ENCODE measurements around the gene HECW1.

Gene HECW1

DNA sequence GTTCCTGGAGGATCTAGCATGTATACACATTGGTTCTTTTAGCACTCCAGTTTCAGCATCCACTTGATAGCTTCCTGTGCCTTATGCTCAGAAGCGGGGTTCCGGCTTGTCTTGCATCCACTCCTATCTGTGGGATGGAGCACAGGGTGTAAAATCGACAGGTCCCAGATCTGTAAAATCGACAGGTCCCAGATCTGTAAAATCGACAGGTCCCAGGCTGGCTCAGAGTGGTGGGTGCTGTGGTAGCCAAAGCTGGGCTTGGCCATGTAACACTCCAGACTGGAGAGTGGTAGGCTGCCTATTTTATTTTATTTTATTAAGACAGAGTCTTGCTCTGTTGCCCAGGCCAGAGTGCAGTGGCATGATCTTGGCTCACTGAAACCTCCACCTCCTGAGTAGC, 30.3 kb downstream of the HECW1 start:
- DNase-seq (ENCODE audit: low read depth in 2 of 3, low spot score in 1 of 3), result no peak

DNA sequence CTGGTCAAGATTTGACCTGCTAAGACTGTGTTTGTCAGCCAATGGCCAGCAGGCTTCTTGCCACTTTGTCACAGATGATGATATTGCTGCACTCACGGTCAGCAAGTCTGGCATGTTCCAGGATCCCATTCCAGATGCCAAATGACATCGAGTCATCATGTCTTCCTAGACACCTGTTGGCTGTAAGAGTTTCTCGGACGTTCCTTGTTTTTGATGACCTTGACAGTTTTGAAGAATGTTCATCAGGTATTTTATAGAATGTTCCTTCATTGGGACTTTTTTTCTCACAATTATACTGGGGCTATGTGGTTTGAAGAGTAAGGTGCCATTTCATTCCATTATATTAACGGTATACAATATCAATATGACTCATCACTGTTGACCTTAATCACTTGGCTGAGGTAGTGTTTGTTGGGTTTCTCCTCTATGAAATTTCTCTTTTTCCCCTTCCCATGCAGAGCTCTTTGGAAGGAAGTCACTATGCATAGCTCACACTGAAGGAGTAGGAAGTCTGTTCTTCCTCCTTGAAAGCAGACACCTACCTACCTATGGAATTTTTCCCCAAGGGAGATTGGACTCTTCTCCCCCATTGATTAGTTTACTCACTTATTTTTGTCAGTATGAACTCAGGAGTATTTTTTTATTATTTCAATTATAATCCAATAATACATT, 31.6 kb downstream of the HECW1 start:
- DNase-seq (ENCODE audit: low read depth in 2 of 3, low spot score in 1 of 3), result no peak

DNA sequence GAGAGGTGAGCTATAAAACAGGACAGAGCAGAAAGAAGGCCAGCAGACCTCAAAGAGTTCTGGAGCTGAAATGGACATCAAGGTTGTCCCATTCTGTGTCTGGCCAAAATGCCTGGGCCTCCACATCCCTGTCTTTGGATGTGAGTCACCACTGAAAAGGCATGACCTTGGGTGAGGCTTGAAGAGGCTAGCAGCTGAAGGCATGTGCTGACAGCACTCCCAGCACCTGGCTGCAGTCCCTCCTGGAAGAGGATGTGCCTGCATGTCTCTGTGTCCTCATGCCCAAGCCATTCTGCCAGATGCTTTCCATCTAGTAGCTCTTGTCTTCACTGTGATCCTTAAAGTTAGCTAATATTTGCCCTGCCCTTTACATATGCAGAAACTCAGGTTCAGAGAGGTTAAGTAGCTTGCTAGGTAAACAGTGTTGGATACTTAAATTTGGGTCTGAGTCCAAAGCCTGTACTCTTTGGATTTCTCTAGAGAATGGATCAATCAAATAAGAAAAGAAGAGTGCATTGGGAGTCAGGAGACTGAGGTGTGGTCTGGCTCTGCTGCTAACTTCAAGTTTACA, 35.8 kb downstream of the HECW1 start:
- DNase-seq (ENCODE audit: low read depth in 2 of 3, low spot score in 1 of 3), result no peak

DNA sequence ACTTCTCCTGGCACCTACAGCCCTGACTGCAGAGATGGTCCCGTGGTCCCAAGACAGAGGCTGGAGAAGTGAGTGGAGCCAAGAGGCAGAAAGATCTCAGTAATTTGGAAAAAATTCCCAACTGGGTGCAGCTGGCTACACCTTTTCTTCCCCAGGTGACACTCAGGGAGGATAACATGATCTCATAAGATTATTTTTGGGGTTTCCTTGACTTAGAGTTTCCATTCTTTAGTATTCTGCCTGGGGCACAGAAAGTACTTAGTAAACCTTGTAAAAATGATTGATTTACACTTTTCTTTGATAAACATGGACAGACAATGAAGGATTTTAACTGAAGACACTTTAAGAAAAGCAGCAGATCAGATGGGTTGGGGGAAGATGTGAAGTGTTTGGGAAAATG, 38.6 kb downstream of the HECW1 start:
- DNase-seq (ENCODE audit: low read depth in 2 of 3, low spot score in 1 of 3), result no peak

DNA sequence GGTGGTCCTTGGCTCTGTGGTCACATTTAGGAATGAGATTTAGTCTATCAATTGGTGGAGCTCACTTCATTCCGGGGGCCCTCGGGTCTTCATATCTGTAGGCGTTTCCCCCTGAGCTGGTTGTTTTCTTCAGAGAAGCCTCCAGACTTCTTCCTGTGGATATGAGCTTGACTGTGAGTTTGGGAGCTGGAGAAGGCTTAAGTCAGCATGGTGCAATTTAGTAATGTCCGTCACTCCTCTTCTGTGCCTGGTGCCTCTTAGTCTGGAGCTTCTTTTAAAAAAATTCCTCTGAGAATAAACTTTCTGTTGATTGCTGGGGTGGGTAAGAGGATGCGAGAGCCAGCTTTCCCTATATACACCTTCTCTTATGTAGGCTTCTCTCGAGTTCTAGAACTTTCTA, 40.2 kb downstream of the HECW1 start:
- no peak for DNase-seq (ENCODE audit: low read depth in 2 of 3, low spot score in 1 of 3)

DNA sequence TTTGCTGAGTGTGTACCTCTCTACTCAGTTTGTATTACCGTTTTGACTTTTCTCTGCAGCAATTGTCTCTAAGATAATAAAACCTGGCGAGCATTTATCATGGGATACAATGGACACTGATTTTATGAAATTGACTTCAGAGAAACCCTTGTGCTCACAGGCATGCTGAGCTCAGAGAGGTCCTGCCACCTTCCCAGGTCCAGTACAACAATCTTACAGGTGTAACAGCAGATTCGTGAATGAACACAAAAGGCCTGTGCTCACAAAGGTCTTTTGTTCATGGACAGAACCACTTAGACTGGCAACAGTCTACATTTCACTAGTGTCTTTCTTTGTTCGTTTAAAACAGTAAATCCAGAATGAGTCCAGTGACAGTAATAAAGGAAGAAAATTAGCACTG, 43.2 kb downstream of the HECW1 start:
- DNase-seq (ENCODE audit: low read depth in 2 of 3, low spot score in 1 of 3), result no peak

DNA sequence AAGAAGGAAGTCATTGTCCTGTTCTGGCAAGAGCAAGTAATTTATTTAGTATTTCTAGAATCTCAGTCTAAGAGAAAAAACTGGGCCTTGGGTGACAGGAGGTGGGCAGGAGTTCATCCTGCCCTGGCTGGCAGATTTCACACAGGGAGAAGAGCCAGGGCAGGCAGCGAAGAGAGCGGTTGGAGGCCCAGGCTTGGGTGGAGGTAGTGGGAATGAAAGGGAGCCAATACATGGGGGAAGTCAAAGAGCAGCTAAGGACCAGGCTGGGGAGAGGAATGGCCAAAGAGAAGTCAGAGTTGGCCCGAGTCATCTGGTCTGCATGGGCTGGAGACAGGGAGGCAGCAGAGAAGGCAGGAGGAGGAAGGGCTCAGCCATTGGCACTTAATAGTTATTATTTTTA, 51.4 kb downstream of the HECW1 start:
- no peak for DNase-seq (ENCODE audit: low read depth in 2 of 3, low spot score in 1 of 3)

DNA sequence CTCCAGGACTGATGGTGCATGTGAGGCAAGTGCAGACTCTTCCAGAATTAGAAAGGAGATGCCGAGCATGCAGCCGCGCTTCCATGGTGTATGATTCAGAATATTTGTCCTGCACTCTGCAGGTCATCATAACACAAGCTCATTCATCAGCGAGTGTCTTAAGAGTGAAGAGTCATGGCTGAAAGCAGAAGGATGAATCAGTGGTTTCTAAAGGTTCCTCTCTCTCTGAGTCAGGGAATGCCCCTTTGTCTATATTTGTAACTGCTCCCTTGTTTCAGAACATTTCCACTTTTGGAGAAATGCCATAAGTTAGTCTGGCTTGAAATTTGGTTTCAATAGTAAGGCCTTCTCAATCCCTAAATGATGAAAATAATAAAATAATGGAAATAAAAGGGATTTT, 52.3 kb downstream of the HECW1 start:
- no peak for DNase-seq (ENCODE audit: low read depth in 2 of 3, low spot score in 1 of 3)

DNA sequence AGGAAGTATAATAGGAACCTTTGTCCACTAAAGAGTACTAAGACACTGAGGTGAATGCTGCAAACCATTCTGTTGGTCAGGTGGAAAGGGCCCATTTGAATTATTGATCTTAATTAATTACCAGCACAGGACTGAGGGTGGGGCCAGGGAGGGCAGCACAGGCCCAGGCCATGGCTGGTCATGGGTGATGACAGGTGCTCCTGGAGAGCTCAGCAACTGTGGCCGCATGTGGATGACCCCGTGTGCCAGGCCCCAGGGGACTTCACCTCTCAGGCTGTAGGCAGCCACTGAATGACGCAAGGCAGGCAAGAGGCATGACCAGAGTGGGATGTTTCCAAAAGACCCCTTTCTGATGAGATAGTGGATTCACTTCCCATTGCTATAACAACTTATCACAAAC, 54.2 kb downstream of the HECW1 start:
- DNase-seq (ENCODE audit: low read depth in 2 of 3, low spot score in 1 of 3), result no peak

DNA sequence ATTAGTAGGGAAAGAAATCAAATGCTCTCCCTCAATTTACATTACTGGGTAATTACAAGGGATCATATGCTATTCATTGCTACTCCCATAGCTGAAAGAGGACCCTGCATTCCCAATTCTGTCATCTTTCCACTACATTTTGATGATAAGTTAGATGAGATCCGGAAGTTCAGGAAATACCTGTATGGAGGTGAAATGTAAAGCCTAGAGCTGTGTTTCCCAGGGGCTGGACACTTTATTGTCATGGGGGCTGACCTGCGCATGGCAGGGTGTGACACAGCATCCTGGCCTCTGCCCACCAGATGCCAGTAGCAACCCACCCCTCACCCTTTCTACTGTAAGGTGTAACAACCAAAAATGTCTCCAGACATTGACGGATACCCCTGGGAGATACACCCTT, 56.6 kb downstream of the HECW1 start:
- DNase-seq (ENCODE audit: low read depth in 2 of 3, low spot score in 1 of 3), result no peak

DNA sequence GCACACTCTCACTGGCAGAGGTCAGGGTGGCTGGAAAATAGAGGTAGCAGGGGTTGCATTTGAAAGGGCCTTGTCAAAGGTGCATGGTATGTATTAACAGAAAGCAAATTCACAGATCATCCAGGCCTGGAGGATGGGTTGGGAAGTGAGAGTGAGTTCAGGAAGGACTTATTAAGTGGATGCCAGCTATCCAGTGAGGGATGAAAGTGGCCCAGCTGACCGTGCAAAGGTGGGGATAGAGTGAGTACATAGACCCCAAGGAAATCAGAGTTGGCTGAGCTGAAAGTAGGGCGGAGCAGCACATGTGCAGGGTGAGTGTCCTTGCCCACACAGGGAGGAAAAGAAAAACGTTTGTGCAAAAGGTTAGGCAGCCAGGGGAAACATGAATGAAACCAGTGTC, 58.1 kb downstream of the HECW1 start:
- no peak for DNase-seq (ENCODE audit: low read depth in 2 of 3, low spot score in 1 of 3)

DNA sequence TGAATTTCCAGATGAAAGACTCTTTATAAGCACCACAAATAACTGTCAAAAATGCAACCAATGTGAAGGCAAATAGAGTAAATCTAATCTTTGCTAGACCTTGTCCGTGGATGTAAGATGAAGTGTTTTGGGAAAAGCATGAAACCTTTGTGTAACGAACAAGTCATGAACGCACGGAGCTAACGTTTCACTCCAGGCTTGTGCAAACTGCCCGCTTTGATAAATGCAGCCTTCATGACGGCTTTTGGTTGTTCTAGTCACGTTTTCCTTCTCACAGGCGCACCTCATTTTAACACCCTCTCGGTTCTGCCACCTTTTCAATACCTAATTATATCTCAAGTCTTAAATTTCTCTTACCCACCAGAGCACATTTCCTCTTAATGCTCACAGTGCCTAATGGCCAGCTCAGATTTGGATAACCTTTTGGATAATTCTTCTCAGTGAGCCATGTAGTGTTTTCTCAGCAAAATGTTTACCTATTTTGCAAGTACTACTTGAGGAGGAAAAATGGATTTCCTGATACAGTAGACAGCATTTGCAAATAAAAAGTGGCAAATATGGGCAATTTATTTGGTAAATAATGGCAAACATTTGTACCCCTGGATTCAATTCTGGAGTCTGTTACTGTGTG, 63.2 kb downstream of the HECW1 start:
- no peak for DNase-seq (ENCODE audit: low read depth in 2 of 3, low spot score in 1 of 3)

DNA sequence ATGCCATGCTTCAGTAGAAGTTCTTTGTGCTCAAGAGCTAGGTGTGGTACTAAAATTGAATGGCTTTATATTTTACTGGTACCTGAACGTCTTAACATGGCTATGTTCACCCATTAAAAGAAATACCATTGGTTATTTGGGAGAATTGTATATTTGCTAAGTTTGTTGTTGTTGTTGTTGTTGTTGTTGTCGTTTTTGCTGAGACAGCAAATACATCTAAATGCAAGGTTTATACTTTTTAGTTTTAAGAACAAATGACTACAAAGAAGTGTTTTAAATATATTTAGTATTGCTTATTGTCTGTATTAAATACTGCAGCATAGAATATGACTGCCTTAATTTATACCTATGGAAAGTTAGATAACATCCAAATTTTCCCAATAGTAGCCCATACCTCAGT, 66.9 kb downstream of the HECW1 start:
- no peak for DNase-seq (ENCODE audit: low read depth in 2 of 3, low spot score in 1 of 3)

DNA sequence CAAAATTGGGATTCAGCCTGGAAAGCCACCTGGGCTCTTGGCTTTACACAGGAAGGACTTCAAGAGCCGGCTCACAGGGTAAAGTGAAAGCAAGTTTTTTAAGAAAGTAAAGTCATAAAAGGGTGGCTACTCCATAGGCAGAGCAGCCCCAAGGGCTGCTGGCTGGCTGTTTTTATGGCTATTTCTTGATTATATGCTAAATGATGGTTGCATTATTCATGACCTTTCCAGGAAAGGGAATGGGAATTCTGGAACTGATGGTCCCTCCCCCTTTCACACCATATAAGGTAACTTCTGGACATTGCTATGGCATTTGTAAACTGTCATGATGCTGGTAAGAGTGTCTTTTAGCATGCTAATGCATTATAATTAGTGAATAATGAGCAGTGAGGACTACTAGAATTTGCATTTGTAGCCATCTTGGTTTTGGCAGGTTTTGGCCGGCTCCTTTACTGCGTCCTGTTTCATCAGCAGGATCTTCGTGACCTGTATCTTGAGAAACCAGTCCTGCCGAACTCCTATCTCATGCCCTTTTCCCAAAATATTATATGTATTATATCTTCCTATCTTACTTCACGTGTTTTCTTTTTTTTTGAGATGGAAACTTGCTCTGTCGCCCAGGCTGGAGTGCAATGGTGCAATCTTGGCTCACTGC, 80.5 kb downstream of the HECW1 start:
- no peak for DNase-seq (ENCODE audit: low read depth in 2 of 3, low spot score in 1 of 3)

DNA sequence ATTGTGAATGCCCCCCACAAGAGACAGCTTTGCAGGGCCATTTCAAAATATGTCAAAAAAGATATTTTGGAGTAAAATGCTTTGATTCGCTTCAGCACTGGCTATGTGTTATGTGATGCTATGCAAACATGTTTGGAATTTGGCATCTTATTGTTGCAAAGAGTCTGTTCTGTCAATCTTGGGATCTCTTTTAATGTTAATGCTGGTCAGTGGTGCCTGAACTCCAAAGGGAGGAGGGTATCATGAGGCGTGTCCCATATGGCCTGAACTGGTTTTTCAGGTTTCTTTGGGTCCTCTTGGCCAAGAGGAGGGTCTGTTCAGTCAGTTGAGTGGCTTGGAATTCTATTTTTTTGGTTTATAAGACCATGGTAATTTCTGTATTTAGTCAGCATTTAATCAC, 81.4 kb downstream of the HECW1 start:
- no peak for DNase-seq (ENCODE audit: low read depth in 2 of 3, low spot score in 1 of 3)

DNA sequence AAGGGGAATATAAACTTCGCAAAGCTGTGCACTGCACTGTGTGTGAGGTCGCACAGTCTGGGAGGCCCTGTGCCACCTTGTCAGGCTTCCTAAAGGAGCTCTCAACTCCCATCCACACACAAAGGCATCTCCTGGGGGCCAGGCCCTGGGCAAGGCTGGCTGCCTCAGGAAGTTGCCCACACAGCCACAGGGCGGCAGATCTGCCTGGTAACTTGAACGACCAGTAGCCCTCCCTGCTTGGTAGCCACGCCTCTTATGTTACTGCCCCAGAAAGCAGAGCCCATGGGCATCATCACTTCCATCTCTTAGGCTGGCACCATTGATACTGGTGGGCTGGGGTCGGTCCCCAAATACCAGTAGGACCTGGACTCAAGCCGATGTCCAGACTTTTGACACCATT, 82.8 kb downstream of the HECW1 start:
- DNase-seq (ENCODE audit: low read depth in 2 of 3, low spot score in 1 of 3), result no peak

DNA sequence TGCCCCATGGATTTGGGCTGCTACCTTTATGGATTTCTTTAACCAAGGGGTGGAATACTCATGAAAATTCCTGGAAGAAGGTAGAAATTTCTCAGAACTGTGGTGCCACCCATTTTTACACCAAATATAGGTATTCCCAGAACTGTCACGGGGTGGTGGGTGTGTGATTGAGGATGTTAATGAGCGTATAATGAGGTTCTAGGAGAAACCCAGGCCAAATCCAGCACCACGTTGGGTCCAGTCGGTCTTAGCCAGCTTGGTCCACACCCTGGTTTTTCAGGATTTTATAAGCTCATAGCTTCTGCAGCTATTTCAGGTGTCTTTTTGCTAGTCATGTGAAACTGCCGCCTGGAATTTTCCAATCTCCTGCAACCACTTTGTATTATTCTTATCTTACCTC, 83.3 kb downstream of the HECW1 start:
- no peak for DNase-seq (ENCODE audit: low read depth in 2 of 3, low spot score in 1 of 3)

DNA sequence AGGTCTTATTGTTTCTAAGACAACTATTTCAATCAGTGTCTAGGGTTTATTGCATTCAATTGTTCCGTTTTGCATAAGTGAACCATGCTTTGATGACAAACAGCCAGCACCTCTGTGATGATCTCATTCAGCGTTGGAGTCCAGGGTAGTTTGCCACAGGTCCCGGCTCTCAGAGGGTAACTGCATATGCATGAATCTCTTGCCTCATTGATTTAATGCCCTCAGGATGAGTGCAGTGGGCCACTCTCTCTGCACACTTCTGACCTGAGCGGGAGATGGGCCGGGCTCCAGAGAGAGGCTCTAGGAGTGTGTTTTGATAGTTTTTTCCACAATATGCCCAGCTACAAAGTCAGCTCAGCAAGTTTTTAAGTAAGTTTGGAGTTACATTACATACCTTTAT, 83.9 kb downstream of the HECW1 start:
- no peak for DNase-seq (ENCODE audit: low read depth in 2 of 3, low spot score in 1 of 3)

DNA sequence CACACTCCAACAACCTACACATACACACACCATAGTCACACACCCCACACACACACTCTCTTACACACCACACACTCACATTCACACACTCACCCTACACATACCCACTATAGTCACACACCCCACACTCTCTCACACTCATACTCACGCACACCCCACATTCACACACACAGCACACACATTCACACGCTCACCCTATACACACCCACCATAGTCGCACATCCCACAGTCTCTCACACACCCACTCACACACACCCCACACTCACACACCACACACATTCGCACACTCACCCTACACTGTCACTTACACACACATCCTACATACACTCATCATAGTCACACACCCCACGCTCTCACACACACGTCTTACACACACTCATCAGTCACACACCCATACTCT, 85.6 kb downstream of the HECW1 start:
- DNase-seq (ENCODE audit: low read depth in 2 of 3, low spot score in 1 of 3), result no peak

DNA sequence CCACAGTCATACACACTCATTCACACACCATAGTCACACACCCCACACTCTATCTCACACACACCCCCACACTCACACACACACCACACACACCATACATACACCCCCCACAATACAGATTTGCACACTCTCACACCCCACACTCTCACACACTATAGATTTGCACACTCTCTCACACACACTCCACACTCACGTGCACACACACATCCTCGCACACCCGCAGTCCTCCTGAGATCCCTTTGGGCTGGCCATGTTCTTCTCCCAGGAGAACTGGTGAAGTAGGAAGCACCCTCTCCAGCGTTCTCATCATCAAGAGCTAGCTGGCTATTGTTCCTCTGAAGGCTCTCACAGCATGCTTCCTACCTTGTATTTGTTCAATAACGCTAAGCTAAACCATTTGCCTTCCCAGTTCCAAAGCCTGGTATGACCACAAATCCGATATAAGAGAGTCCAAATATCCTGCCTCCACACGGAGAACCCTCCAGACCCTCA, 86.2 kb downstream of the HECW1 start:
- DNase-seq (ENCODE audit: low read depth in 2 of 3, low spot score in 1 of 3), result no peak

DNA sequence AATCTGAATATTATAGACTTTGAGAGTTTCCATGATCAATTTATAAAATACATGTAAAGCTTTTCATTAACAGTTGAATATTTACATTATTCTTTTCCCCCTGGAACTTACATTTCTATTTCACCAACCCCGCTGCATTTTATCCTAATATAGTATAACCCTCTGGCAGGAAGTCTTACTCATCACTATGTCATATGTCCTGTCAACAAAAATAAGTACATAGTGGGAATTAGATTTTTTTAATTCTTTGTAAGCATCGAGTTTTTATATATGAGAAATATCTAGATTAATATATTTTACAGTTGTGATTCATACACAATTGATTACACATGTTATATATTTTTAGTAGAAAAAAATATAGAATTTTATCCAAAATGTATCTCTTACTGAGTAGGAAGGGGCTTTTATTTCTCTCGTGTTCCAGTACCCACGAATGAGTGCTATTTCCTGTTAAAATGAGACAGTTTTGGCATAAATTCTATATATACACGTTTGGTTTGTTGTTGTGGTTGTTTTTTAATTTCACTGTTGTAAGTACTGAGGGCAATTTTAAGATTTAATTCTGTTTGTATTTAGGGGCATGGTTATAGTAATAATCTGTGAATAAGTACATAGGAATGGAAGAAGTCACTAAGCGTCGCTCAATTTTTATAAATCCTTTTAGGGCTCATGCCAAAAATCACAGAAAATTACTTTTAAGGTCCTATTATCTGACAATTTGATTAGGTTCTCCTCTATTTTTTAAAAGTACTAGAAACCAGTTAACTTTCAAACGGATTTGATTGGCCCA, 87.1 kb downstream of the HECW1 start:
- no peak for DNase-seq (ENCODE audit: low read depth in 2 of 3, low spot score in 1 of 3)

DNA sequence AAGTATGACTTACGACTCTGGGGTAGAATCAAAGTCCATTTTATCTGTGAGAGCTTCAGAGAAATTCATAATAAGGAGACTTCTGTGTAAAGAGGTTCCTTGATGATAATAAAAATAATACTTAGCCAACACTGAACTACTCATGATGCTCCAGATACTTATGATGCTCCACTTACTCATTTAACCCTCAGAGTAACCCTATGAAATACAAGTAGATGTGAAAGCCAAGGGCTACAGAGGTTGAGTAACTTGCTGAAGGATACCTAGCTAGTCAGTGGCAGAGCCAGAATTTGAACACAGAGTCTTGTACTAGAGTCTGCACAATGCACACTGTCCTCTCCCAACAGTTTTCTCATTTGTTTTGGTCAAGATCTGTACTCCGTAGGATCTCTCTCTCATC, 89.5 kb downstream of the HECW1 start:
- DNase-seq (ENCODE audit: low read depth in 2 of 3, low spot score in 1 of 3), result no peak

Data from stimulated activated CD4-positive, alpha-beta T cell treated with anti-CD3 and anti-CD28 coated beads, Interleukin-12 subunit alpha, Interleukin-12 subunit beta, amount 100 ng/mL, for 48 hours (primary cell).